Urinary bladder (tissue), 4 donors: ENCODE data around the gene HOXA7. TPM values are rescaled to one million over a fixed set of nuclear protein-coding genes. Genes with fewer than 3 reads are reported as not detected.

ENCODE experiments used
- DNase-seq: peaks from one replicate; pipeline ENCODE4 v3.0.0-alpha.2; 2015; ENCODE audit errors: extremely low spot score
- H3K27ac ChIP-seq: one replicate; pipeline ENCODE4 v1.5.1; 2013; ENCODE audit warnings: low read depth, mild to moderate bottlenecking, moderate library complexity
- H3K36me3 ChIP-seq: one replicate; pipeline ENCODE4 v1.6.1; 2013; ENCODE audit warnings: mild to moderate bottlenecking, moderate library complexity; ENCODE audit not compliant: insufficient read depth
- H3K4me1 ChIP-seq: one replicate; pipeline ENCODE4 v1.6.1; 2013; ENCODE audit warnings: mild to moderate bottlenecking, moderate library complexity; ENCODE audit not compliant: insufficient read depth
- H3K4me3 ChIP-seq: one replicate; pipeline ENCODE4 v1.5.1; 2013; ENCODE audit warnings: low read depth, low read length
- WGBS: extraction: QIAGEN DNeasy Blood & Tissue Kit; methylation state at CpG from one replicate; pipeline ENCODE4 v1.1.7; 2013; 5-methylcytosine and 5-hydroxymethylcytosine counted together
- polyA plus RNA-seq: library from polyadenylated mRNA; stranded (reverse); fragments of 200-250 nt; gene quantifications from one replicate; pipeline ENCODE4 v1.2.3, GENCODE V29; 2013
- total RNA-seq: library from RNA; depleted of rRNA; stranded (reverse); fragments of >200 nt; gene quantifications from one replicate; pipeline ENCODE4 v1.2.3, GENCODE V29; 2014
- donor health status: healthy with polysubstance abuse.
- donor health status: healthy.

The HOXA7 gene
- total and polyA plus RNA-seq, 2 donors, result 3.7 to 14.2 TPM

GRCh38 chr7:27130540-27131389, 25.7 kb downstream of the HOXA7 start, which contains the start of gene HOXA4:
Gene HOXA4 (minus strand): TSS chr7:27130757. CDS start chr7:27130733, 24 bp downstream.
- 3% methylated on average over 67 of the region's 67 CpGs for WGBS
- Histone ChIP-seq H3K4me3 (peak within 1 kb of the TSS; percentile 89), H3K27ac (peak within 1 kb of the TSS; percentile 60), H3K36me3 (no peaks in the 10 kb centered on the region), H3K4me1 (peaks cover 3% of the 10 kb centered on the region)
- DNase-seq, result peak; percentile 82

- Histone ChIP-seq H3K4me3 (peak overlapping the region; percentile 89), H3K27ac (peak overlapping the region; percentile 60), H3K4me1 (peaks cover 3% of the 10 kb centered on the region), H3K36me3 (no peaks in the 10 kb centered on the region)
- no peak for DNase-seq
- WGBS, result 10% methylated on average over 72 of the region's 72 CpGs
Observed at GRCh38 chr7:27129729-27130539, 26.5 kb downstream of the HOXA7 start.

- peak overlapping the region; percentile 89 for H3K4me3 ChIP-seq
- H3K36me3 ChIP-seq, result no peaks in the 10 kb centered on the region
- peaks cover 3% of the 10 kb centered on the region for H3K4me1 ChIP-seq
- no peak overlapping the region for H3K27ac ChIP-seq
- 77% methylated on average over 28 of the region's 28 CpGs for WGBS
- no peak for DNase-seq
Observed at GRCh38 chr7:27128776-27129728, 27.4 kb downstream of the HOXA7 start.

GRCh38 chr7:27128034-27128433, 28.4 kb downstream of the HOXA7 start:
- Histone ChIP-seq H3K36me3 (no peaks in the 10 kb centered on the region), H3K27ac (no peak overlapping the region), H3K4me3 (no peak overlapping the region), H3K4me1 (peaks cover 3% of the 10 kb centered on the region)
- no peak for DNase-seq
- 32% methylated on average over 2 of the region's 2 CpGs for WGBS

GRCh38 chr7:27126596-27127327, 29.7 kb downstream of the HOXA7 start:
- no peak for DNase-seq
- H3K27ac ChIP-seq, result no peak overlapping the region
- no peaks in the 10 kb centered on the region for H3K36me3 ChIP-seq
- no peak overlapping the region for H3K4me3 ChIP-seq
- H3K4me1 ChIP-seq, result peaks cover 3% of the 10 kb centered on the region
- 65% methylated on average over 3 of the region's 3 CpGs for WGBS

GRCh38 chr7:27125986-27126394, 30.5 kb downstream of the HOXA7 start:
- no peak for DNase-seq
- Histone ChIP-seq H3K27ac (no peak overlapping the region), H3K4me1 (peaks cover 3% of the 10 kb centered on the region), H3K36me3 (no peaks in the 10 kb centered on the region), H3K4me3 (no peak overlapping the region)
- WGBS, result 67% methylated on average over 5 of the region's 5 CpGs

- Histone ChIP-seq H3K36me3 (no peaks in the 10 kb centered on the region), H3K4me3 (no peak overlapping the region), H3K27ac (no peak overlapping the region), H3K4me1 (peaks cover 3% of the 10 kb centered on the region)
- DNase-seq, result no peak
- WGBS, result 89% methylated on average over 8 of the region's 8 CpGs
Observed at GRCh38 chr7:27124902-27125689, 31.4 kb downstream of the HOXA7 start.

- Histone ChIP-seq H3K4me1 (no peaks in the 10 kb centered on the region), H3K27ac (no peak overlapping the region), H3K36me3 (no peaks in the 10 kb centered on the region), H3K4me3 (no peak overlapping the region)
- no peak for DNase-seq
- 67% methylated on average over 43 of the region's 43 CpGs for WGBS
Observed at GRCh38 chr7:27124096-27124901, 32.2 kb downstream of the HOXA7 start.

- H3K4me3 ChIP-seq, result no peak overlapping the region
- no peaks in the 10 kb centered on the region for H3K4me1 ChIP-seq
- no peak overlapping the region for H3K27ac ChIP-seq
- WGBS, result 88% methylated on average over 26 of the region's 26 CpGs
- no peak for DNase-seq
- no peaks in the 10 kb centered on the region for H3K36me3 ChIP-seq
Observed at GRCh38 chr7:27123477-27124053, 32.9 kb downstream of the HOXA7 start.

DNA sequence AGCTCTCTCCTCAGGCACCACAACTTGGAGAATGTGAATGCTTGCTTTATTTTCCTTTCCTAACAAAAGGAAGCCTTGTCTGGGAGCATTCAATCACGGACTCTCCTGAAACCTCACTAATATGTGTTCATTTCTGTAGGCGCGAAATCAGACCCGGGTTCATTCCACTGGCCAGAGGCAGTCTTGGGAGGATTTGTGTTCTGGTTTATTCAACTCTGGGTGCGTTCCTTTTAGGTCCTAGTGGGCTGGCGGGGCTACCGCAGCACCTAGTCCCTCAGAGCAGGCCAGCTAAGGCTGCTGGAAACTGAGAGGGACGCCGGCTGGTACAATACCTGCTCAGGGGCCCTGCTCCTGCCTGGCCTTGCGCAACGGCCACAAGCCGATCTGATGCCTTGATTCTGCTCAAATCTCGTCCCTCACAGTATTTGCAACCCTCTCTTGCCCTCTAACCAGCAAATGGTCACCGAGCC, 33.4 kb downstream of the HOXA7 start:
- Histone ChIP-seq H3K4me1 (no peaks in the 10 kb centered on the region), H3K27ac (no peak overlapping the region), H3K36me3 (no peaks in the 10 kb centered on the region), H3K4me3 (no peak overlapping the region)
- DNase-seq, result no peak
- WGBS, result 80% methylated on average over 14 of the region's 14 CpGs
